Measurements from ENCODE around the gene CD2BP2. TPM values are rescaled to one million over a fixed set of nuclear protein-coding genes. Genes with fewer than 3 reads are reported as not detected.
"Not testable (repeated sequence)": the region's sequence is repeated elsewhere in the genome, so short reads cannot be mapped to it uniquely, and the experiment has no call there.

The CD2BP2 gene
- total and polyA plus RNA-seq, 8 donors = 42.9 to 59.1 (median 52.7) TPM

DNA sequence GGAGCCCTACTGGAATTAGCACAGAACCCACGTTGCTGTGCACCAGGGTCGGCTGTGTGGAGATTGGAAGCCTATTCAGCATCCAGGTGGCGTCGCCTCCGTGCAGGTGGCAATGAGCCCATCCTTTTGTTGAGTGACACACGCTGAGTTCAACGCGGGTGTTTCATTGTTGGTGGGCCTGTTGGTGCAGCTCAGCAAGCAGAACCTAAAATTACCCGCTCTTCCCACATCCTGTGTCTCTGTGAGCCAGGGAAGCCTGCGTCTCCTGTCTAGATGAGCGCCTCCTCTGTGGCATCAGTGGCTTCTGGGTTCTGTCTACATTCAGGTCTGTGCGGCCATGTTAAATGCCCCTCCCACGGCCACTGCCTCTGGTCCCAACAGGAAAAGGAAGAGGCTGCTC is 14.5 kb downstream of the CD2BP2 start:
- intact Hi-C loops (cut with DNase I) = no loop called here
- Histone ChIP-seq H3K4me1 (peaks cover 0 to 5% of the 10 kb centered on the region in 2 donors), H3K27me3 (no peaks in the 10 kb centered on the region), H3K9me3 (no peaks in the 10 kb centered on the region), H3K4me3 (no peak overlapping the region), H3K27ac (no peak overlapping the region), H3K36me3 (no peaks in the 10 kb centered on the region)
- DNase-seq (no peak), ATAC-seq (no peak)
- TF ChIP-seq, protein P1, sequence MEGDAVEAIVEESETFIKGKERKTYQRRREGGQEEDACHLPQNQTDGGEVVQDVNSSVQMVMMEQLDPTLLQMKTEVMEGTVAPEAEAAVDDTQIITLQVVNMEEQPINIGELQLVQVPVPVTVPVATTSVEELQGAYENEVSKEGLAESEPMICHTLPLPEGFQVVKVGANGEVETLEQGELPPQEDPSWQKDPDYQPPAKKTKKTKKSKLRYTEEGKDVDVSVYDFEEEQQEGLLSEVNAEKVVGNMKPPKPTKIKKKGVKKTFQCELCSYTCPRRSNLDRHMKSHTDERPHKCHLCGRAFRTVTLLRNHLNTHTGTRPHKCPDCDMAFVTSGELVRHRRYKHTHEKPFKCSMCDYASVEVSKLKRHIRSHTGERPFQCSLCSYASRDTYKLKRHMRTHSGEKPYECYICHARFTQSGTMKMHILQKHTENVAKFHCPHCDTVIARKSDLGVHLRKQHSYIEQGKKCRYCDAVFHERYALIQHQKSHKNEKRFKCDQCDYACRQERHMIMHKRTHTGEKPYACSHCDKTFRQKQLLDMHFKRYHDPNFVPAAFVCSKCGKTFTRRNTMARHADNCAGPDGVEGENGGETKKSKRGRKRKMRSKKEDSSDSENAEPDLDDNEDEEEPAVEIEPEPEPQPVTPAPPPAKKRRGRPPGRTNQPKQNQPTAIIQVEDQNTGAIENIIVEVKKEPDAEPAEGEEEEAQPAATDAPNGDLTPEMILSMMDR (IDR thresholded peaks at IDR 0.05) = no peak

DNA sequence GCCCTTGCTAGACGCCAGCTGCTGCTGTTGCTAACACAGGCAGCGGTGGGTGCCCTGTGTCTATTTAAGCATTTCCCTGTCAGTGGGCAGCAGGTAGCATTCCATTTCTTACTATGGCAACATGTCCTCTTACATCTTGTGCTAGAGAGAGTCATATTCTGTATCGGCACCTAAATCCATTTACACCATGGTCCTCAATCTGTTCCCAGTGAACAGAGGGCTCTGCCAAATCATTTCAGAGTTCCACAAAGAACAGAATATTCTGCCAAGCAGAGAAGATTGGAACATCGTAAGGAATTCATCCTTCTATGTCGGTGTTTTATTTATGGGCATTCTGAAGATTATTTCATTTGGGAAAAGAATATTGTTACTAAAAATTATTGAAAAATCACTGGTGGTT is 16.4 kb downstream of the CD2BP2 start:
- H3K27ac ChIP-seq; H3K4me1 ChIP-seq; ATAC-seq; H3K36me3 ChIP-seq; DNase-seq; intact Hi-C loops (cut with DNase I); H3K4me3 ChIP-seq; H3K9me3 ChIP-seq; H3K27me3 ChIP-seq: not testable (repeated sequence)

- H3K27me3 ChIP-seq; H3K27ac ChIP-seq; H3K4me3 ChIP-seq; H3K9me3 ChIP-seq; intact Hi-C loops (cut with DNase I); DNase-seq; ATAC-seq; H3K36me3 ChIP-seq: not testable (repeated sequence)
- peaks cover 0 to 11% of the 10 kb centered on the region in 2 donors for H3K4me1 ChIP-seq
Observed at GRCh38 chr16:30337964-30338357, 17.1 kb downstream of the CD2BP2 start.

- Histone ChIP-seq H3K27me3 (no peaks in the 10 kb centered on the region), H3K4me1 (peaks cover 0 to 14% of the 10 kb centered on the region in 2 donors), H3K9me3 (no peaks in the 10 kb centered on the region), H3K36me3 (no peaks in the 10 kb centered on the region), H3K27ac (peak overlapping the region; percentile 88 to 97), H3K4me3 (peak overlapping the region; percentile 62 to 63)
- TF ChIP-seq, protein P1 (IDR thresholded peaks at IDR 0.05) = no peak
- ATAC-seq = peak; percentile 5
- intact Hi-C loops (cut with DNase I) = no loop called here
- DNase-seq = peak in 1 of 4 donors; percentile 39
Observed at GRCh38 chr16:30335598-30336474, 19.3 kb downstream of the CD2BP2 start.

DNA sequence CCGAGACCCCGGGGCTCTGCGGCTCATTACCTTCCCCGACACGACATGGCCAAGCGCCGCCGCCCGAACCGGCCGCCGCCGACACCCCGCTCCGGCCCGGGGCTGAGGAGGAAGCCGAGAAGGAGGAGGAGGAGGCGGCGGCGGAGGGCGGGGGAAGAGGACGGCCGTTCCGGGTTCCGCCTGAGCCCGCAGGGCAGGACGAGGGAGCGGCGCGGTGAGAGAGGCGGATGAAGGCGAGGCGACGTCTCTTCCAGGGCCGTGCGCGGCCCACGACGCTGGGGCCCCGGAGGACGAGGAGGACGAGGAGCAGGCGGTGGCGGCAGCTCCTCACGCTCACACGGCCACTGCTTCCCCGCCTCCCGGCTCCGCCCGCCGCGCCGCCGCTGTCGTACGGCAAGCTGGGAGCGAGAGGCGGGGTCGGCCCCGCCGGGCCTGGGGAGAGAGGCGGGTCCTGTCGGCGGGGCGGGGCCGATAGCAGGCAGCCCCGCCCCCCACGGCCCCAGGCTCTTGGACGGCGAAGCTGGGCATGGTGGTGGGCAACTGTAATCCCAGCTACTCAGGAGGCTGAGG is 20.0 kb downstream of the CD2BP2 start:
- H3K36me3 ChIP-seq; H3K27me3 ChIP-seq; H3K9me3 ChIP-seq; intact Hi-C loops (cut with DNase I): not testable (repeated sequence)
- Histone ChIP-seq H3K4me3 (peak overlapping the region; percentile 62 to 63), H3K4me1 (peaks cover 0 to 19% of the 10 kb centered on the region in 2 donors), H3K27ac (peak overlapping the region; percentile 88 to 97)
- DNase-seq (peak; percentile 67 to 97 (median 86)), ATAC-seq (peak; percentile 97)

- H3K9me3 ChIP-seq; H3K27me3 ChIP-seq; H3K36me3 ChIP-seq; intact Hi-C loops (cut with DNase I): not testable (repeated sequence)
- Histone ChIP-seq H3K27ac (peak overlapping the region; percentile 88 to 97), H3K4me1 (peaks cover 0 to 20% of the 10 kb centered on the region in 2 donors), H3K4me3 (peak overlapping the region; percentile 62 to 63)
- DNase-seq (peak; percentile 57 to 98 (median 86)), ATAC-seq (peak; percentile 98)
Observed at GRCh38 chr16:30334473-30334989, 20.6 kb downstream of the CD2BP2 start.

GRCh38 chr16:30324220-30324619 is 30.9 kb downstream of the CD2BP2 start:
- H3K4me1 ChIP-seq; H3K36me3 ChIP-seq; intact Hi-C loops (cut with DNase I); H3K9me3 ChIP-seq; H3K27ac ChIP-seq; H3K4me3 ChIP-seq; H3K27me3 ChIP-seq: not testable (repeated sequence)
- DNase-seq (peak in 2 of 4 donors; percentile 10 to 40), ATAC-seq (peak; percentile 87)

GRCh38 chr16:30318647-30319046 is 36.5 kb downstream of the CD2BP2 start:
- intact Hi-C loops (cut with DNase I); H3K4me1 ChIP-seq; ATAC-seq: not testable (repeated sequence)

GRCh38 chr16:30310937-30311336 is 44.2 kb downstream of the CD2BP2 start:
- intact Hi-C loops (cut with DNase I); H3K27ac ChIP-seq; H3K9me3 ChIP-seq; H3K36me3 ChIP-seq; DNase-seq; H3K4me3 ChIP-seq; ATAC-seq; H3K27me3 ChIP-seq: not testable (repeated sequence)
- H3K4me1 ChIP-seq = peaks cover 0 to 14% of the 10 kb centered on the region in 2 donors

More at GRCh38 chr16:30318647-30319046, 36.5 kb downstream of the CD2BP2 start:
- not testable (repeated sequence) for H3K36me3 ChIP-seq, H3K27me3 ChIP-seq, H3K4me3 ChIP-seq, H3K27ac ChIP-seq, H3K9me3 ChIP-seq, DNase-seq

- H3K36me3 ChIP-seq; H3K27ac ChIP-seq; H3K4me3 ChIP-seq; intact Hi-C loops (cut with DNase I); H3K27me3 ChIP-seq; ATAC-seq; DNase-seq; H3K9me3 ChIP-seq: not testable (repeated sequence)
- H3K4me1 ChIP-seq = peaks cover 0 to 14% of the 10 kb centered on the region in 2 donors
Observed at GRCh38 chr16:30309255-30309654, 45.9 kb downstream of the CD2BP2 start.

Measured in left lung (tissue), 10 donors.